ENCODE measurements around the gene SH3PXD2A.
"Not testable (repeated sequence)": the region's sequence is repeated elsewhere in the genome, so short reads cannot be mapped to it uniquely, and the experiment has no call there.

SH3PXD2A gene

DNA sequence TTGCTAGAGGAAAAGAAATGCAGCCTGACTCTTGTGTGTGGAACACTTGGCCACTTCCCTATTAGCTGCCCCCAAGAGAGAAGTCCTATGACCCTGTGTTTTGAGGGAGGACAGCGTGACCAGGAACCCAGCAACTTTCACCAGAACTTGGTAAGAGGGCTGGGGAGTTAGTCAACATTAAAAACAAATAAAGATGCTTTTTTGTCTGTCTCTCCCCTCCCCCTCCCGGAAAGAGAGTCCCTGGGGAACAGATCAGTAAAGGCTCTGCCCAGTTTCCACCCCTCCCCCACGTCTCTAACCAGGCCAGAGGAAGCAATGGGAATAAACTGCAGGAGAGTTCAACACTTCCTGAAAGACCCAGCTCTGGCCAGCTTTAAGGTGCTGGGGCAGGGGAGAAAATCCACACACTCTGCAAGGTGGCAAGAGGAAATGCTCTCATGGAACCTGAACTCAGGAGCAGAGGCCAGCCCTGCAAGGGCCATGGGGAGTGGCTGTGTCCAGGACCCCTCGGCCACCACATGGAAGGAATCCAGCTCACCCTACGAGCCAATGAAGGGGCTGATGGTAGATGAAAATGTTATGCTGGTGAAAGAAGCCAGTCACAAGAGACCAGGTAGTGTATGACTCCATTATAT, 21.5 kb downstream of the SH3PXD2A start:
- no peak for DNase-seq

DNA sequence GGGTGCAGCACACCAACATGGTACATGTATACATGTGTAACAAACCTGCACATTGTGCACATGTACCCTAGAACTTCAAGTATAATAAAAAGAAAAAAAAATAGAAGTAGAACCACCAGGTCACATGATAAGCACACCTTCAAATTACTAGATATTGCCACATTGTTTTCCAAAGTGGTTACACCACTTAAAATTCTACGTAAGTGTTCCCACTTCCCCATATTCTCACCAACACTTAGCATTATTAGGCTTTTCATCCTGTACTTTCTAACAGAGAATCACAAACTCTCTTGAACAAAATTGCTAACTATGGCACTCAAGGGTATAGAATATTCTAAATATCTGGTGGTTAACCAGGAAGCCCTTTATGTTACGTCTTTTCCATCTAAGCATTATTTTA, 22.6 kb downstream of the SH3PXD2A start:
- DNase-seq: no peak

DNA sequence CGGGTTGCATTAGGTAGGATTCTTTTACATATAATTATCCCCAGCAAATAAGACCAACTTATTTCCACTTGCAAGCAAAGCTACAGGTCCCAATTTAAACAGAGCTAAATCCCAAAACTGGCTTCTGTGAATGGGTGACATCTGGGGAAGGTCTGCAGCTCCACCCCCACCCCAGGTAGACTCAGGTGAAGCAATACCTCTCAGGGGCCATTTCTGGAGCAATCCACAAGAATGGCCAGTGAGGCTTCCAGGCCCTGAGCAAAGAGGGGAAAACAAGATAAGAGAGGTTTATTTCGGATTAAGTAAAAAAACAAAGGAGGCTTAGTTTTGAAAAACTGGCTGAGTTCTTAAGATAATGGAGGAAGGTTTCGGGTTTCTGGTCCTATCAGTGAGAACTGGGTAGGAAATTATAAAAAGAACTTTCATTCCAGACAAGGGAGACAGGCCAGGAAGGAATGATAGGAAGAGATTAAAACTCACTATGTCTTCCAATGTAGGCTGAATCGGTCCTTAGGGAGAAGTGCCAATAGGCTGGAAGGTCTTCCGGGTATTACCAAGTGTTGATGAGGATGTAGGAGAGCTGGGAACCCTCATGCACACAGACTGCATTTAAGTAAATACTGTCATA, 25.4 kb downstream of the SH3PXD2A start:
- no peak for DNase-seq

DNA sequence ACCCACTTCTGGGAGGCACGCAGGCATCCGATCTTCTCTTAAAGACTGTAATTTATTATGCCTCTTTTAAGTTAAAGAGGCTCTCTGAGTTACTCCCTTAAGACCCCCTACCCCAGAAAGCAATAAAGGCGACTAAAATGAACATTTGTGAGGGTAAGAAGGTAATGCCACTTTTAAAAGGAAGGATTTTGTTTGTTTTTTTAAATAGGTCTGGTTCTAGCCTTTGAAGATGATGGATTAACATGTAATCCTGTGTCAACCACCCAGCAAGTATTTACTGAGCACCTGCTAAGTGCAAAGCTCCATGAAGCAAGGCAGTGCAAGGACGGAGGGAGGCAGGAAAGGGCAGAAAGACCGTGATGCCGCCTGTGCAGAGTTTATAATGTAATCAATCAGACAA, 26.1 kb downstream of the SH3PXD2A start:
- DNase-seq: no peak

DNA sequence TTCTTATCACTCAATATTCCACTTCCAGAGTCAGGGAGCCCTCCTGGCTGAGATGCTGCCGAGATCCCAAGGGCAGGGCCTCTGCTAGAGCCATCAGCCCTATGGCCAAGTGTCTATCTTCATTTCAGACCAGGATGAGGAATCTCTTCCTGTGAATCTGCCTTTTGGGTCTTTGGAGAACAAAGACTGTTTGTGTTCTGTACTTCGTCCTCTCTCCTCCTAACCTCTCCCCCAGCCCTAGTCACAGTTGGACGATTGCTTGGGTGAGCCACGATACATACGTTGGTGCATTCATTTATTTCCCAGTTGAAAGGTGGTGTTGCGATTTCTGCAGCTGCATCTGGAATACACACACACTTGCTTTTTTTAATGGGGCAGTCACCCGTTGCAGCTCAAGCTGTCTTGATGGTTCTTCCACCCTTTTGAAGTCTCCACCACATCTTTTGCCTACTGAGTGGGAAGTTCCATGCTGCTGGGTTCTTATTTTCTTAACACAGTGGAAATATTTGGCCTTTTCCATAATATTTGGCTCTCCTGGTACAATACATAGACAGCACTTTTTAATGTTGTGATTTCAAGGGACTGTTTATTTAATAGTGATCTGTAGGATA, 26.7 kb downstream of the SH3PXD2A start:
- DNase-seq: no peak

DNA sequence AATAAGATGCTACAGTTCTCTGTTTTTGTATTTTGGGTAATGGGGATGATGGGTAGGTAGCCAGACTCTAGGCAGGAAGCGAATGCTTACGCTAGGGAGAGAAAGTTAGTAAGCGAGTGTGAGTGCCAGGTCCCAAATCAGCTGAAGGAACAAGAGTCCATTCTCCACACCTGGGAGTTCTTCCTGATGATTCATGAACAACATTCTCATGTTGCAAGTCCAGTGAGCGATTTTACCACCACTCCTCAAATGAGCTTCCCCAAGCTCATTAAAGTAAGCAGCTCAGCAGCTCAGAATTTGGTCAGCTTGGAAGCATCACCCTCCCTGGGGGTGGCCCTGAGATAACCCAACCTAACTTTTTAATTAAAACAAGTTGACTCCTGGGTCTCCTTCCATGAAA, 27.3 kb downstream of the SH3PXD2A start:
- no peak for DNase-seq

DNA sequence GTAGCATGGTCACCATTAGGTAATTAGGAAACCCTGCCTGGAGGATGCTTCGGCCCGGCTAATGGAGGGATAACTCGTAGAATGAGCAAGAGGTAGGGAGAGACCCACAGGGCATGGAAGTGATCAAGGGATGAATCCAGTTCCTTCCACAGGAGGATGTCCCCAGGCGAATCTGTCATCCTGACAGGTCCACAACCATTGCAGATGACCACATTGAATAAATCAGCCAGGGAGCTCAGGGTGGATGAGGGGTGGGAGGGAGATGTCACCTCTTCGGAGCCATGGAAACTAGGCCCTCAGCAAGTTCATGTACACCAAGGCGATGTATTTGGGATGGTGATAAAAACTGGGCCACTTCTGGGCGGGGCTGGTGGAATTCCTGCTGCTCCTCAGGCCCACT, 28.5 kb downstream of the SH3PXD2A start:
- no peak for DNase-seq

DNA sequence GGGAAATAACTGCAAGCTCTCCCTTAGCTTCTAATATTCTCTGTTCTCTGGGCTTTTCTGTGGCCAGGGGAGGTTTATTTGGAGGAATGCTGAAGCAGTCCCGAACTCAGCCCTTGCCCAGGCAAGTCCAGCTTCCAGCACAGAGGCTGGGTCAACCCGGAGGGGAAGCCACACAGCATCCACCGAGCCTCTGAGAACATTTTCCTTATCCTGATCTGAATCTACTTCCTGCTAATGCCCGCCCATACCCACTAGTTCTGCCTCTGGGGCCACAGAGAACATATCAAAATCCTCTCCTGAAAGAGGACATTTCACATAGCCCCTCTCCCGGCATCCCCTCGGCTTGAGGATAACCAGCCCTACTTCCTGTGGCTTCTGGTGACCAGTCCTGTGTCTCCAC, 31.1 kb downstream of the SH3PXD2A start:
- no peak for DNase-seq

DNA sequence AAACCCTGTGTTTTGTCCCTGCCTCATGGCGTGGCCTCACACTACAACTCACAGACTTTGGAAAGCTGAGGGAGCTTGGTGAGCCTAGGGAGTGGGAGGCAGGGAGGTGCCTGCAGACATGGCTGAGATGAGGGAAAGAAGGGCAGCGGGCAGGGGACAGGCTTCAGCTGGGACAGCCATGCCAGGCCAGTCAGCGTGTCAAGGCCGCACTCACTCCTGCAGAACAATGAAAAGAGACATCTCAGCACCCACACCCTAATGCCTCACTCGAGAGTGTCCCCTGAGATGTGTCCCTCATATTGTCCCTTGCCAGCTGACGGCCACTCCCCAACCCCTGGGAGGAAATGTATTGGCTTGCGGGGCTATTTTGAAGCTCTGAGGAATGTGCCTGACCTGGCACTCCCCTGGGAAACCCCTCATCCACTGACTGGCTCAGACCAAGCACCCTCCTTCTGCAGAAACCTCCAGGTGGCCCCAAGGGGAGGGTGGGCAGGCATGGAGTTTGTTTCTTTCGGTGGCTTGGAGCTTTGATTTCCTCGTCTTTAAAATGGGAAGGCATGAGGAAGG, 31.6 kb downstream of the SH3PXD2A start:
- no peak for DNase-seq

DNA sequence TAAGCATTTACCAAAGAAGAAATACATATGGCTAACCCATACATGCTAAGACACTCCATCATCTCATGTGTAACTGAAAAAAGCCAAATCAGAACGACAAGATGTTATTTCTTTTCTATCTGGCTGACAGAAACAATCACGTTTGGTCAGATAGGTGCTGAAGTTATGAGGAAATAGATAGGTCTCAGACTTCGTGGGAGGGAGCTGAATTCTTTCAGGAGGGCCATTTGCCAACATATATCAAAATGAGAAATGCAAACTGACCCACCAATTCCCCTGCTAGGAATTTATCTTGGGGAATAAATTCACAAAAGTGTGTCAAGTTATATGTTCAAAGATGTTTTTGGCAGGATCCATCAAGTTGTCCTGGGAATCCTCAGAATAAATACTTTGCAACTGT, 32.6 kb downstream of the SH3PXD2A start:
- no peak for DNase-seq

DNA sequence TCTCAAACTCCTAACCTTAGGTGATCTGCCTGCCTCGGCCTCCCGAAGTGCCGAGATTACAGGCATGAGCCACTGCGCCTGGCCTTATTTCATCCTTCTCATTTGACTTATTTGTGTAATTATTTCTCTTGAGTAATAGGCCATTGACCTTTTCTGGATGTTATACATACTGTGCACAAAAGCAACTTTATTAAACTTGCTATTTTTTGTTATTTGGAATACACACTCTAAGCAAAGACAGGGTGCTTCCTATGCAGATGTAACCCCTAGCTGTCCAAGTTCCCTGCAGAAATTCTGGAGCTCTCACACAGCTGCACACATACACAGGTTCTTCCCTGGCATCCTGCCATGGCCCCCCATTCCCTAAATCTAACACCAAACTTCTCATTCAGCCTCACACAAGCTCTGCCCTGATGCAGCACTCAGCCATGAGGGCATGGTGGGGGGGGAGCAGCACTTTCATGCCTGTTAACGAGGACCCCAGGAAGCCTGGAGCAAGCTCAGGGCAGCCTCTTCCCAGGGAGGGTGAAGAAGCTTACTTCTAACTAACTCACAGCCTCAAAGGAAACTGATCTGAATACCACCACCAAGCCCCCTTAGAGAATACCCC, 33.2 kb downstream of the SH3PXD2A start:
- DNase-seq: no peak

DNA sequence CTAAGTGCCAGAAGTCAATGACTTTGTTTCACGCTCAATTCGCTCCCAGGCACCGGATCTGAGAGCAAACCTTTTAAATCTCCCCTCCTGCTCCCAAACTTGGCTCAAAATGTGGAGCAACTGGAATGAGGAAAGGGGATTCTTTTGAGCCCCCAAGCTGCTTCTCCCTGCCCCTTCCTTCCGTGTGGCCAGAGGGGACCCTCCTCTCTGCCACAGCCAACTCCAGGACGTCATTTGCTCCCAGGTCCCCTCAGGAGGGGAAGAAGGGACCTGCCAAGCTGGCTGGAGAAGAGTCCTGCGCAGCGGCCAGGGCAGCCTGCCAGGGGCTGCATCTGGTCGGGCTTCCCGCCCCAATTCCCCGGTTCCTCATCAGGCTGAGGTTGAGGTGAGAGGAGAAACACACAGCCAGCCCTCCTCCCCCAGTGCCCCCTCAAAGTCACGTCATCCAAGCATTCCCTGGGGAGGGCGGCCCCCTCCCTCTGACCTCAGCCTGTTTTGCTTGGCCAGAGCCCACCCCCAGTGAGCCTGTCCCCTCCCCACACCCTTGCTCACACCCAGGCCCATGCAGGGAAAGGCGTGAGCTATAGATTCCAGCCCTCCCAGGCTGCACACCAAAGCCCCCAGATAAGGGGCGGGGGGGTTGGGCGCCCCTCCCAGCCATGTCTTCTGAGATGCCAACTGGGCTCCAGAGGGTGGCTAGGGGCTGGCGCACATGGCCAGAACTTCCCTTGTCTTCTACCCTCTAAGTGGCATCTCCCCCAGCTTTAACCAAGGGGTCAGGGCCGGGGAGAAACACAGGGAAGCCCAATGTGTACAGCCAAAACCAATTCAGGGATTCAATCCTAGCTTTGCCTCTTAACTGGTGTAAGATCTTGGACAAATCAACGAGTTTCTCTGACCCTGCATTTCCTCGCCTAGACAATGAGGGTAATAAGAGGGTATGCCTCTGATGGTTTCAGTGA, 35.0 kb downstream of the SH3PXD2A start:
- DNase-seq: no peak

DNA sequence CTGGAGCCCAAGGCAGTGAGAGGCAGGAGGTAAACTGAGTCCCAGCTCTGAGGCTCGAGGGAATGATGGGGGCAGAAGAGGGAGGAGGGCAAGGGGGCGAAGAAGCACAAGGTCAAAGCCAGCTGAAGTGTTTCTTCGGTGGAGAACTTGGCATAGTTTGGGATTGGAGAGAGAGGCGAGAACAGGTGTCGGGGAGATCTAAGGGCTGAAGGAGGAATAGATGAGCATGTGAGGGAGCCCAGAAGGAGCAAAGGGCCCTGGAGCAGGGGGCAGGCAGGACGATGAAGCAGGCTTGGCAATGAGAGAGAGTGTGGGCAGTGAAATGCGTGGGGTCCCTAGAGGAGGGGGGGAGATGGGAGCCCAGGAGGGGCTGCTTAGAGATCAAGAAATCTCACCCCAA, 35.9 kb downstream of the SH3PXD2A start:
- DNase-seq: no peak

DNA sequence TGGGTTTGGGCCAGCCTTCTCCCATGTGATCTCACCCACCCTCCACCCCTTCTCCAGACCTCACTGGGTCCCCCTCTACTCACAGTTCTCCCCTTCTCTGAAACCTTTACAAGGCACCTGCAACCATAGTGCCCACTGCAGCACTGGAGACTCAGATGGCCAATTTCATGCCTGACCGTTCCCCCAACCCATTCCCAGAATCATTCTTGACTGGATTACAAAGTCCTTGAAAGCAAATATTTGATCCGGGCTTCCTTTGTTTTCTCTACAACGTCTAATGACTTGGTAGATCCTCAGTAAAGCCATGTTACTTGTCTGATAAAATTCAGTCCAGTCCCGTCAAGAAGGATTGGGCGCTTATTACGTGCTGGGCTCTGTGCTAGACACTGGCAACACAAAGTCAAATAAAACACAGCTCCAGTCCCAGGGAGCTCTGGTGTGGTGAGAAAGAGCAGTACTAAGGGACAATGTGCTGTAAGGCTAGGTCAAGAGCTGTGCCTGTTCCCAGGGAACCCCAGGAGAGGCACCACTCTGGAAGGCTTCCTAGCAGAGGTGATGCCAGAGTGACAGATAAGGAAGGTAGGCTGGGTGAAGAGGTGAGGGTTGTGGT, 36.5 kb downstream of the SH3PXD2A start:
- no peak for DNase-seq

DNA sequence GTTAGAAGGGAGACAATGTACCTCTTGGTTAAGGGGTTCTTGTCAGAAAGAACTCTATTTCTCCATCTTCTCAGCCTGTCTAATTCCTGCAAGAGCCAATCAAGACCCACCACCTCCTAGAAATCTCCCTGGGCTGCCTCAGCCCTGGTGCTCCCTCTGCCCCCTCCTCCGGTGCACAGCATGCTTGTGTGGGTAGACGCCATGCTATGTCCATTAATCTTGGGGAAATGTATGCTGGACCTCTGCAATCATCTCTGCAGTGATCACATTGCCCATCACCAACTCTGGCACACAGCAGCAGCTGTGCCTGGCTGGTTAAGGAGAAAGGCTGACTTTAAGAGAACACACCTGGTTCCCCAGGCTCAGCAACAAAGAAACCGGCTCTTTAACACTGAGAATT, 37.3 kb downstream of the SH3PXD2A start:
- DNase-seq: no peak

DNA sequence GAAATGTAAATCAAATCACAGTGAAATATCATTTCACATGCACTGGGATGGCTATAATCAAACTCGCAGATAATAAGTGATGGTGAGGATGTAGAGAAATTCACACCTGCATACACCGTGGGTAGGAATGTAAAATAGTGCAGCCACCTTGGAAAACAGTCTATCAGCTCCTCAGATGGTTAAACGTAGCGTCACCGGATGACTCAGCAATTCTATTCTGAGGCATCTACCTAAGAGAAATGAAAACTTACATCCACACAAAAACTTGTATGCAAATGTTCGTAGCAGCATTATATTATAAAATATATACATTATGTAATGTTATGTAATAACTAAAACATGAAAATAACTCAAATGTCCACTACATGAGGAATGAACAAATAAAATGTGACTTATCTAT, 38.9 kb downstream of the SH3PXD2A start:
- DNase-seq: no peak

DNA sequence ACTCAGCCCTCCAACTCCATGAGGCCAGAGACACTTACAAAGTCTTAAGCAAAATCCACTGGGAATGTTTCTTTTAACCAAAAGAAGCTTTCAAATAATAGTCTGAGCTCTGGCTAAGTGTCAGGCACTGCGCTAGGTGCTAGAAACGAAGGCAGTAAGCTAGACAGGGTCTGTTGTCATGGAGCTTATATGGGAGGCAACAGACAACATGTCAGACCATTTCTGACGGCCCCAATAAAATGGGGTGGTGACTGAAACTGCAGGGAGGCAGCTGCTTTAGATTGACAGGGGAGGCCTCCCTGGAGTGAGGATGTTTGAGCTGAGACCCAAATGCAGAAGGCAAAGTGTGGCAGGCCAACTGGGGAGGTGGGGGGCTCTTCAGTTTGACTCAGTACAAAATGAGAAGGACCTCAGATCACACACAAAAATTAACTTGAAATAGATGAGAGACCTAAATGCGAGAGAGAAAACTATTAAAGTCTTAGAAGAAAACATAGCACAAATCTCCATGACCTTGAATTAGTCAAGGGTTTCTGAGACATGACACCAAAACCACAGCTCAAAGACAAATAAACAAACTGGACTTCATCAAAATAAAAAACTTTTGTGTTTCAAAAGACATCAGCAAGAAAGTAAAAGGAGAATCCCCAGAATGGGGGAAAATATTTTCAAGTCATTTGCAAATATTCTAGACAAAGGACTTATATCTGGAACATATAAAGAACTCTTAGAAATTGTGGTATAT, 40.6 kb downstream of the SH3PXD2A start:
- DNase-seq: no peak

DNA sequence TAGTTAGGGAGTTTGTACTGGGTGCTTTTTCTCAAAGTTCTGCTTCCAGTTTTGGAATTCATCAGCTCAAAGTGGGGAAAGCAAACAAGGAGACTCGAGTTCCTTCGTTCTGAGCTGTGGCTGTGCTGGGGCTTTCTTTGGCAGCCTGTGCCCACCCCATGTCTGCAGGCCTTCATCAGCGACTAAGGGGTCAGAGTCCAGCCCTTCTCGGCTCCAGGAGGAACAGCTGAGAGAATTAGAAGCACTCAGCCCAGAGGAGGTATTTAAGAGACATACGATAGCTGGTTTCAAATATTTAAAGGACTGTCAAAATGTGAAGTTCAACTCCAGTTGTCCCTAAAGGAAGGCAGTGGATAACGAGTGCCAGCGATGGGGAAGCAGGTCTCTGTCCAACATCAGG, 41.3 kb downstream of the SH3PXD2A start:
- DNase-seq: no peak

DNA sequence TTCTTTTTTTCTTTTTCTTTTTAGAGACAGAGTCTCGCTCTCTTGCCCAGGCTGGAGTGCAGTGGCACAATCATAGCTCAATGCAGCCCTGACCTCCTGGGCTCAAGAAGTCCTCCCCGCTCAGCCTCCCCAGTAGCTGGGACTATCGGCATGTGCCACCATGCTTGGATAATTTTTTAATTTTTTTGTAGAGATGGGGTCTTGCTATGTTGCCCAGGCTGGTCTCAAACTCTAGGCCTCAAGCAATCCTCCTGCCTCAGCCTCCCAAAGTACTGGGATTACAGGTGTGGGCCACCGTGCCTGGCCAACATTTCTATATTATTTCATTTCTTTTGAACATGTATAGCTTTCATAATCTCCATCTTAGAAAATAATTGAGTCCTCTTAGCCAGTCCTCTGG, 42.1 kb downstream of the SH3PXD2A start:
- not testable (repeated sequence) for DNase-seq

DNA sequence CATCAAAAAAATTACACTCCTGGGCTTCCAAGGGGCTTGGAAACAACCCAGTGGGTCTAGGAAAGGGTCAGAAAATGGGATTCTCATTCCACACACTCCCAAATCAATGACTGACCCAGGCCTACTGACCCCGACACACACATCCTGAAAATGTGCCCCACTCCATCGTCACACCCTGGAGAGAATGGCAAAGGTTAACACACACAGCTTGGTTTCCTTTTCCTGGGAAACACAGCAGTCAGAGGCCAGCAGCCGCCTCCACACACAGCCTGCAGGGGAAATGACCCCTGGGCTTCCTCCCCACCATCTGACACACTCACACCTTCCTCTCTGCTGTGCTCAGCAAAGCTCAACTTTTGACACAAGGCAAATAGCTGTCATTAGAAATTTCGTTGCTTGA, 42.9 kb downstream of the SH3PXD2A start:
- no peak for DNase-seq

DNA sequence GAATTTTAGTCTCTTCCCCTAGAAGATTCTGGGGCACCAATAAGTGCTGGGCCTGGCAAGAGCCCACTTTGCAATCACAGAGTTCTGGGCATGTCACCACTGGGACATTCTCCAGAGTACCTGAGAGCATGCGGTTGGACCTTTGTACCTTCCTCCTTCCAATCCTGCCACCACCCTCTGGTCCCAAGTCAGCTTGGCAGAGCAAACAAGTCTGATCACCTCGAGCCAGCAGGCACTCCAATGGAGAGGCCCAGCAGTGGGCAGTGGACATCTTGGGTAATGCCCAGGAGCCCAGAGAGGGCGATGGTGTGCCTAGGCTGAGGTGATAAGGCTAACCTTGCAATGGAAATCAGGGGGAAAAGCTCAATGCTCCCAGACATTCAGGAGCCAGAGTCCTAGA, 43.4 kb downstream of the SH3PXD2A start:
- DNase-seq: no peak

DNA sequence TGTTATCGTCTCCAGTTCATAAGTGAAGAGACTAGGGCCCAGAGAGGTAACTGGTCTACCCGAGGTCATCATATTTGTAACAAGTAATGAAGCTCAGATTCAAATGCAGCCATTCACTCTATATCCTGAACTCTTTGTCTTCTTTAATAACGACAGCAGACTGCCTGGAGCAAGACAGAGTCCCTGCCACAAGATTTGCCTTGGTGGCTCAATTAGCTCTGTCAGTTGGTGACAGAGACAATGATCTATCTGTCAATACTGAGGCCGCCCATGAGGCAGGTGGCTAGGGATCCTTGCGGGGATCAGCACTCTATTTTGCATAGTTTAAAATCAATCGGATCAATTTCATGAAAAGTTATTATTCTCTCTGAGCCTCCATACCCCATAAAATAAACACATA, 43.9 kb downstream of the SH3PXD2A start:
- DNase-seq: no peak
